HCT116 (cell line): ENCODE results near the gene GLIPR2.

Source experiments
- CBX3 ChIP-seq: IDR thresholded peaks from 2 replicates; pipeline ENCODE4 v1.6.1; 2012; ENCODE audit warnings: low read depth
- EGR1 ChIP-seq: IDR thresholded peaks from 2 replicates; pipeline ENCODE4 v1.6.1; 2012; ENCODE audit warnings: low read depth
- EZH2 ChIP-seq: fragments of 200-600 bp; sonication (generic); IDR thresholded peaks from 2 replicates; pipeline ENCODE4 v1.6.1; 2017; ENCODE audit warnings: antibody characterized with exemption, mixed run types
- EZH2phosphoT487 ChIP-seq: fragments of 200-600 bp; IDR thresholded peaks from 2 replicates; pipeline ENCODE4 v1.6.1; 2018; ENCODE audit warnings: antibody characterized with exemption, borderline replicate concordance
- JUND ChIP-seq: IDR thresholded peaks from 2 replicates; pipeline ENCODE4 v1.6.1; 2012
- POLR2A ChIP-seq: IDR thresholded peaks from 2 replicates; pipeline ENCODE4 v1.7.0; 2011; ENCODE audit warnings: borderline replicate concordance; ENCODE audit not compliant: insufficient read depth, insufficient read length; ENCODE audit errors: extremely low read depth
- POLR2AphosphoS5 ChIP-seq: IDR thresholded peaks from 2 replicates; pipeline ENCODE4 v1.6.1; 2011; ENCODE audit warnings: mild to moderate bottlenecking, low read depth, low read length, moderate library complexity
- SP1 ChIP-seq: IDR thresholded peaks from 2 replicates; pipeline ENCODE4 v1.6.1; 2012; ENCODE audit warnings: low read depth
- ZNF274 ChIP-seq: fragments of 200-500 bp; sonication (Bioruptor generic); IDR thresholded peaks from 2 replicates; pipeline ENCODE4 v1.6.1; 2014; ENCODE audit warnings: mild to moderate bottlenecking, low read depth, low read length, inconsistent platforms
- TF ChIP-seq, protein P1 (sequence below), 3 experiments: fragments of 200-600 bp in 1 of 3; sonication (generic) in 1 of 3; IDR thresholded peaks in 2 of 3; conservative IDR thresholded peaks in 1 of 3; 2 replicates each; pipeline ENCODE4 v1.5.1; 2012 to 2017; ENCODE audit warnings: low read depth in 2 of 3, low read length in 2 of 3, antibody characterized with exemption in 1 of 3, borderline replicate concordance in 1 of 3, control low read depth in 1 of 3, mild to moderate bottlenecking in 1 of 3, mixed read lengths in 1 of 3, mixed run types in 1 of 3, moderate library complexity in 1 of 3; ENCODE audit not compliant: insufficient read depth in 1 of 3
- TF ChIP-seq, protein P2 (sequence below): IDR thresholded peaks from 2 replicates; pipeline ENCODE4 v1.6.1; 2011; ENCODE audit warnings: mild to moderate bottlenecking, low read length, moderate library complexity; ENCODE audit not compliant: insufficient replicate concordance; ENCODE audit errors: extremely low read depth
- TF ChIP-seq, protein P3 (sequence below): IDR thresholded peaks from 2 replicates; pipeline ENCODE4 v1.6.1; 2012
- TF ChIP-seq, protein P4 (sequence below): IDR thresholded peaks from 2 replicates; pipeline ENCODE4 v1.6.1; 2012

DNA sequence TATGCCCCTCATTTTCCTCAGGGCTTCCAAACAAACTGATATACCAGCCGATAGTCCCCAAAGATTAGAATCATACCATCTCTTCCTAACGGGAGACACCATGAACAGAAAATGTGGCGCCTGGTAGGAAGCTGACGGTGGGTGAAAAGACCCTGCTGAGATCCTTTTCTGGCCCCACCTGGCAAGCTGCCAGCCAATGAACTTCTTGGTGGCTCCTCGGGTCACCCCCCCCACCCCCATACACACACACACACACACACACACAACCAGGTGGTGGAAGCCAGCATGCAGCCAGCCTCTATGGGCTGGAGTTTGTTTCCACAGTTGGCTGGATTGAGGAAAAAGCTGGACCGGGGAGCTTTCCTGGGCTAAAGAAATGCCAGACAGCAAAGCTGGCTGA, 27.8 kb downstream of the GLIPR2 start:
- TF ChIP-seq SP1 (no peak), POLR2AphosphoS5 (no peak), EZH2 (no peak), EGR1 (no peak), ZNF274 (no peak), POLR2A (no peak), JUND (no peak), EZH2phosphoT487 (no peak), CBX3 (no peak)
- TF ChIP-seq, protein P1, sequence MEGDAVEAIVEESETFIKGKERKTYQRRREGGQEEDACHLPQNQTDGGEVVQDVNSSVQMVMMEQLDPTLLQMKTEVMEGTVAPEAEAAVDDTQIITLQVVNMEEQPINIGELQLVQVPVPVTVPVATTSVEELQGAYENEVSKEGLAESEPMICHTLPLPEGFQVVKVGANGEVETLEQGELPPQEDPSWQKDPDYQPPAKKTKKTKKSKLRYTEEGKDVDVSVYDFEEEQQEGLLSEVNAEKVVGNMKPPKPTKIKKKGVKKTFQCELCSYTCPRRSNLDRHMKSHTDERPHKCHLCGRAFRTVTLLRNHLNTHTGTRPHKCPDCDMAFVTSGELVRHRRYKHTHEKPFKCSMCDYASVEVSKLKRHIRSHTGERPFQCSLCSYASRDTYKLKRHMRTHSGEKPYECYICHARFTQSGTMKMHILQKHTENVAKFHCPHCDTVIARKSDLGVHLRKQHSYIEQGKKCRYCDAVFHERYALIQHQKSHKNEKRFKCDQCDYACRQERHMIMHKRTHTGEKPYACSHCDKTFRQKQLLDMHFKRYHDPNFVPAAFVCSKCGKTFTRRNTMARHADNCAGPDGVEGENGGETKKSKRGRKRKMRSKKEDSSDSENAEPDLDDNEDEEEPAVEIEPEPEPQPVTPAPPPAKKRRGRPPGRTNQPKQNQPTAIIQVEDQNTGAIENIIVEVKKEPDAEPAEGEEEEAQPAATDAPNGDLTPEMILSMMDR (IDR thresholded peaks at IDR 0.05 in 2 of 3, conservative IDR thresholded peaks at IDR 0.05 in 1 of 3; ENCODE audit: borderline replicate concordance in 1 of 3, insufficient read depth in 1 of 3, low read depth in 2 of 3, low read length in 2 of 3) = no peak
- TF ChIP-seq, protein P2, sequence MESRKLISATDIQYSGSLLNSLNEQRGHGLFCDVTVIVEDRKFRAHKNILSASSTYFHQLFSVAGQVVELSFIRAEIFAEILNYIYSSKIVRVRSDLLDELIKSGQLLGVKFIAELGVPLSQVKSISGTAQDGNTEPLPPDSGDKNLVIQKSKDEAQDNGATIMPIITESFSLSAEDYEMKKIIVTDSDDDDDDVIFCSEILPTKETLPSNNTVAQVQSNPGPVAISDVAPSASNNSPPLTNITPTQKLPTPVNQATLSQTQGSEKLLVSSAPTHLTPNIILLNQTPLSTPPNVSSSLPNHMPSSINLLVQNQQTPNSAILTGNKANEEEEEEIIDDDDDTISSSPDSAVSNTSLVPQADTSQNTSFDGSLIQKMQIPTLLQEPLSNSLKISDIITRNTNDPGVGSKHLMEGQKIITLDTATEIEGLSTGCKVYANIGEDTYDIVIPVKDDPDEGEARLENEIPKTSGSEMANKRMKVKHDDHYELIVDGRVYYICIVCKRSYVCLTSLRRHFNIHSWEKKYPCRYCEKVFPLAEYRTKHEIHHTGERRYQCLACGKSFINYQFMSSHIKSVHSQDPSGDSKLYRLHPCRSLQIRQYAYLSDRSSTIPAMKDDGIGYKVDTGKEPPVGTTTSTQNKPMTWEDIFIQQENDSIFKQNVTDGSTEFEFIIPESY = no peak
- TF ChIP-seq, protein P3, sequence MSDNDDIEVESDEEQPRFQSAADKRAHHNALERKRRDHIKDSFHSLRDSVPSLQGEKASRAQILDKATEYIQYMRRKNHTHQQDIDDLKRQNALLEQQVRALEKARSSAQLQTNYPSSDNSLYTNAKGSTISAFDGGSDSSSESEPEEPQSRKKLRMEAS = no peak
- TF ChIP-seq, protein P4, sequence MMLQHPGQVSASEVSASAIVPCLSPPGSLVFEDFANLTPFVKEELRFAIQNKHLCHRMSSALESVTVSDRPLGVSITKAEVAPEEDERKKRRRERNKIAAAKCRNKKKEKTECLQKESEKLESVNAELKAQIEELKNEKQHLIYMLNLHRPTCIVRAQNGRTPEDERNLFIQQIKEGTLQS = no peak
